Ramos (cell line): ENCODE data around the gene BCAS3.
"Not testable (repeated sequence)": the region's sequence is repeated elsewhere in the genome, so short reads cannot be mapped to it uniquely, and the experiment has no call there.

Source experiments
- in situ Hi-C: fragments of 300-500 bp; cut with MboI; formaldehyde crosslinking; loops from one replicate; pipeline ENCODE4 v1.14.3; 2022; ENCODE audit warnings: low sequenced_read_pairs; ENCODE audit not compliant: unreplicated experiment

The BCAS3 gene

GRCh38 chr17:60741031-60741430 lies 63.4 kb downstream of the BCAS3 start:
- in situ Hi-C loops = loop anchor here (25.0 kb wide), 1 partner anchor 621 kb away; no protein-coding TSS in a partner anchor

DNA sequence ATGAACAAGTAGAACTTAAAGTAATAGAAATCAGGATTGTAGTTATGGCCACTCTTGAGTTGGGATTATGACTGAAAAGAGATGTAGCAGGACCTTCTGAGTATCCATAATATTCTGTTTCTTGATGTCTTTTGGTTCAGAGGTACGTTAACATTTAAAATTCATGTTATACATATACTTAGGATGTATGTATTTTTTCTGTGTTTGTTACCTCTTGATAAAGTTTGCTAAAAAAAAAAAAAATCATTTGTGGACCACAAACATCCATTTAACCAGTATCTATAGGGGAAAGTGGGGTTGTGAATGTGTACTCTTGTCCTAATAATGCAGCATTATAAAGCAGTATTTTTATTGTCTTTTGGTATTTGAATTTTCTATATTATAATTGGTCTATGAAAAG lies 65.6 kb downstream of the BCAS3 start:
- in situ Hi-C loops = loop anchor here (25.0 kb wide), 1 partner anchor 619 kb away; no protein-coding TSS in a partner anchor

- in situ Hi-C loops = loop anchor here (25.0 kb wide), 1 partner anchor 619 kb away; no protein-coding TSS in a partner anchor
These were observed 66.1 kb downstream of the BCAS3 start for GRCh38 chr17:60743799-60744198.

- in situ Hi-C loops = loop anchor here (25.0 kb wide), 1 partner anchor 618 kb away; no protein-coding TSS in a partner anchor
These were observed 66.8 kb downstream of the BCAS3 start for GRCh38 chr17:60744355-60744966.

- in situ Hi-C loops = loop anchor here (25.0 kb wide), 1 partner anchor 617 kb away; no protein-coding TSS in a partner anchor
These were observed 67.9 kb downstream of the BCAS3 start for GRCh38 chr17:60745544-60745943.

DNA sequence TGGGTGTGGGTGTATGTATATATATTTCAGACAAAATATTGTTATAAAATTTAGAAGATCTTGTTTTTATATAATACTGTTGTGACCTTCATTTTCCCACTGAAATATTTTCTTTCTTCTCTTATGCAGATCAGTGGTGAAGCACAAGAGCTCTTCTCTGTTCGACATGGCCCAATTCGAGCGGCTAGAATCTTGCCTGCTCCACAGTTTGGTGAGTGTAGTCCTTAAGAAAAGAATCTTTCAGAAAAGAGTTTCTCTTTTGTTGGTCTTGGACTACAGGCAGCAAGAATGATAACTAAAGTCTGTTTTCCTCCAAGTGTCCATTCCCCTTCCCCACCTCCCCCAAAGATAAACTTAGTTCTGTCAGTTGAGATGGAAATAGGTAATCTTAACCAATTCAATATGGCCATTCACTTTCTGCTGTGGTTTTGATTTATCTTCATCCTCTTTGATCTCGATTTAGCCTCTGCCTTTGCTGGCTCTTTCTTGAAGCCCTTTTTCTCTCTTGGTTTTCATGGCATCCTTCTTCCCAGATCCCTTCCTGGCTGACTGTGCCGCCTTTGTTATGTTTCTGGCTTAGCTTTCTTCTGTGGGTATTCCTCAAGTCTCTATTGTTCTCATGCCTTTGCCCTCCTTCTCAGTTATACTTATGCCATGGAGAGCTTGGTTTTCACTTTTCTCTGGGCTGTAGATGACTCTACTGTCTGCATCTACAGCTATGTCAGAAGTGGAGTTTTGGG lies 69.6 kb downstream of the BCAS3 start:
- in situ Hi-C loops = loop anchor here (25.0 kb wide), 1 partner anchor 615 kb away; no protein-coding TSS in a partner anchor

DNA sequence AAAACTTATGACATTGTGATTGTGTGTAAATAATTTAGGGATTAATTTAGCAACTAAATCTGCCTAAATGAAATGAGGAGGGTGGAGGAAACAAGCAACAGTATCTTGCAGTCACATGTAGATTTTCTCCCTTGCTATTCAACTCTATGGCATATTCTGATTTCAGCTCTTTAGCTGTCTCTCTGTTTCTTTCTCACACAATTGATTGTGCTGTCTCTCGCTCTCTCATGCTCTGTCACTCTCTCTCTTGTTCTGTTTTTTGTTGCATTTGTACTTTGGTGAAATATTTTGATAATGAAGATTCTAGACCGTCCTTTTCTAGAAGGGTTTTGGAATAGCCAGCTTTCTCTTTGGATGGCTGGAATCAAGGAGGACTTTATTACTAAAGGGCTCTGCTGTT lies 70.6 kb downstream of the BCAS3 start:
- in situ Hi-C loops = loop anchor here (25.0 kb wide), 1 partner anchor 614 kb away; no protein-coding TSS in a partner anchor

DNA sequence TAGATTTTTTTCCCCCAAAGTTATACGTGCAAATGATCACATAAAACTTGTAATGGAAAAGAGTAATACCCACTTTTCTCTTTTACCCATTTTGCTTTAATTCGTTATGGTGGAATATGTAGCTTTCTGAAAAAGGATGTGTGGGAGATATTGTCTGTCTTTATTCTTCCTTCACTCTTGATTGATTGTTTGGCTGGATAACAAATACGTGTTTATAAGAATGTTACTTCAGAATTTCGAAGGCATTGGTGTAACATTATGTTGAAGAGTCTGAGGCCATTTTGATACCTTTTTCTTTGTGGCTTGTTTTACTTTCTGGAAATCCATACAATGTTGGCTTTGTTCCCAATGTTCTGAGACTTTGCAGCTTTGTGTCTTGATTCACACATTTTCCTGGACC lies 71.4 kb downstream of the BCAS3 start:
- in situ Hi-C loops = loop anchor here (25.0 kb wide), 1 partner anchor 613 kb away; no protein-coding TSS in a partner anchor

- in situ Hi-C loops = loop anchor here (25.0 kb wide), 1 partner anchor 613 kb away; no protein-coding TSS in a partner anchor
These were observed 72.1 kb downstream of the BCAS3 start for GRCh38 chr17:60749708-60750107.

DNA sequence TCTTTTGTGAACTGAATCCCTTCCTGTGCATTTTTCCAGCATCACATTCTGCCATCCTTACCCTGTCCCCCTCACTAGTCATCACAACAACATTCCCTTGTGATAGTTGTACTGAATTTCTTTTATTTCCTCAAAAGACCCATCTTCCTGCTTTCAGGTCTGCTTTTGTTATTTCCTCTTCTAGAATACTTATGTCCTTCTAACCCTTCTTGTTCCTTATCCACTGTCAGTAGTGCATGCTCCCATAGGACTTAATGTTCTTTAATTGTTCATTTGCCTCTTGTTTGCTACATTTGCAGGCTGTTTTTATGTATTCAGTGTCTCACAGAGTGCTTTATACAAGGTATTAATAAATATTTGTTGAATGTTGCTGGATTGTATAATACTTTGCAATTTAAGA lies 73.0 kb downstream of the BCAS3 start:
- in situ Hi-C loops = no loop called here

- in situ Hi-C loops = no loop called here
These were observed 74.2 kb downstream of the BCAS3 start for GRCh38 chr17:60751884-60752283.

DNA sequence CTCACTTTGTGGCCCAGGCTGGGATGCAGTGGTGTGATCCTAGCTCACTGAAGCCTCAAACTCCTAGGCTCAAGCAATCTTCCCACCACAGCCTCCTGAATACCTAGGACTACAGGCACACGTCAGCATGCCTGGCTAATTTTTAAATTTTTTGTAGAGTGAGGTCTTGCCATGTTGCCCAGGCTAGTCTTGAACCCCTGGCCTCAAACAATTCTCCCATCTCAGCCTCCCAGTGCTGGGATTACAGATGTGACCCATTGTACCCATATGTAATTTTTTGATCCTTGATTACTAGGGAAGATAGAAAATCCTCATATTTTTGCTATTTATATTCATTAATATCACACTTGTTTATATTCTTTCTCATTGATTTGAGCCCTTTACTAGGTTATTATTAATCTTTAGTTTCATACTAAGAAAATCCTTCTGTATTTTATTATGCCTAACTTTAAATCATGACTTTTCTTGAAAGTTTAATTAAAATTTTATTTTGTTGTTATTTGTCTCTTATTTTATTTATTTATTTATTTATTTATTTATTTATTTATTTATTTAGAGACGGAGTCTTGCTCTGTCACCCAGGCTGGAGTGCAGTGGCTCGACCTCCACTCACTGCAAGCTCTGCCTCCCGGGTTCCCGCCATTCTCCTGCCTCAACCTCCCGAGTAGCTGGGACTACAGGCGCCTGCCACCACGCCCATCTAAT lies 75.4 kb downstream of the BCAS3 start:
- in situ Hi-C loops = no loop called here

DNA sequence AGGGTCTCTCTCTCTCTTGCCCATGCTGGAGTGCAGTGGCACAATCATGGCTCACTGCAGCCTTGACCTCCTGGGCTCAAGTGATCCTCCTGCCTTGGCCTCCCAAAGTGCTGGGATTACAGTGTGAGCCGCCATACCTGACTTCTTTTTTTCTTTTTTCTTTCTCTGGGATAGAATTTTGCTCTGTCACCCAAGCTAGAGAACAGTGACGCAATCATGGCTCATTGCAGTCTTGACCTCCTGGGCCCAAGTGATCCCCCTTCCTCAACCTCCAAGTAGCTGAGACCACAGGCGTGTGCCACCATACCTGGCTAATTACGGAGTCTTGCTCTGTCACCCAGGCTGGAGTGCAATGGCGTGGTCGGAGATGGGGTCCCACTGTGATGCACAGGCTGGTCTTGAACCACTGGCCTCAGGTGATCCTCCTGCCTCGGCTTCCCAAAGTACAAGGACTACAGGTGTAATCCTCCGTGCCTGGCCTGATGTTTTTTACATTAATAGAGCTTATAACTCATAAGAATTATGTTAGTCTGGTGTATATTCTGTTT lies 76.5 kb downstream of the BCAS3 start:
- in situ Hi-C loops = no loop called here

DNA sequence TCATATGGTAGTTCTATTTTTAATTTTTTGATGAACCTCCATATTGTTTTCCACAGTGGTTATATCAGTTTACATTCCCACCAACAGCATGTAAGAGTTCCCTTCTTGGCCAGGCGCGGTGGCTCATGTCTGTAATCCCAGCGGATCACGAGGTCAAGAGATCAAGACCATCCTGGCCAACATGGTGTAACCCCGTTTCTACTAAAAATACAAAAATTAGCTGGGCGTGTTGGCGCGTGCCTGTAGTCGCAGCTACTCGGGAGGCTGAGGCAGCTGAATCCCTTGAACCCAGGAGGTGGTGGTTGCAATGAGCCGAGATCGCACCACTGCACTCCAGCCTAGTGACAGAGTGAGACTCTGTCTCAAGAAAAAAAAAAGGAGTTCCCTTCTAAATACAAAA lies 79.1 kb downstream of the BCAS3 start:
- in situ Hi-C loops = not testable (repeated sequence)

GRCh38 chr17:60757437-60757836 lies 79.8 kb downstream of the BCAS3 start:
- in situ Hi-C loops = no loop called here

GRCh38 chr17:60759756-60760155 lies 82.1 kb downstream of the BCAS3 start:
- in situ Hi-C loops = no loop called here

DNA sequence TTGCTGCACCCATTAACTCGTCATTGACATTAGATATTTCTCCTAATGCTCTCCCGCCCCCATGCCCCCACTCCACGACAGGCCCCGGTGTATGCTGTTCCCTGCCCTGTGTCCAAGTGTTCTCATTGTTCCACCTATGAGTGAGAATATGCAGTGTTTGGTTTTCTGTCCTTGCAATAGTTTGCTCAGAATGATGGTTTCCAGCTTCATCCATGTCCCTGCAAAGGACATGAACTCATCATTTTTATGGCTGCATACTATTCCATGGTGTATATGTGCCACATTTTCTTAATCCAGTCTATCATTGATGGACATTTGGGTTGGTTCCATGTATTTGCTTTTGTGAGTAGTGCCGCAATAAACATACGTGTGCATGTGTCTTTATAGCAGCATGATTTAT lies 83.7 kb downstream of the BCAS3 start:
- in situ Hi-C loops = not testable (repeated sequence)

DNA sequence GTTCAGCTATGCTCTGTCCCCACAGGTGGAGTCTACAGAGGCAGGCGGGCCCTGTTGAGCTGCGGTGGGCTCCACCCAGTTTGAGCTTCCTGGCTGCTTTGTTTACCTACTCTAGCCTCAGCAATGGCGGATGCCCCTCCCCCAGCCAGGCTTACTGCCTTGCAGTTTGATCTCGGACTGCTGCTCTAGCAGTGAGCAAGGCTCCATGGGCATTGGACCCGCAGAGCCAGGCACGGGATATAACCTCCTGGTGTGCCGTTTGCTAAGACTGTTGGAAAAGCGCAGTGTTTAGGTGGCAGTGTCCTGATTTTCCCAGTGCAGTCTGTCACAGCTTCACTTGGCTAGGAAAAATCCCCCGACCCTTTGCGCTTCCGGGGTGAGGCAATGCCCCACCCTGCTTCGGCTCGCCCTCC lies 89.1 kb downstream of the BCAS3 start:
- in situ Hi-C loops = no loop called here

GRCh38 chr17:60767744-60768308 lies 90.2 kb downstream of the BCAS3 start:
- in situ Hi-C loops = no loop called here

- in situ Hi-C loops = no loop called here
These were observed 91.7 kb downstream of the BCAS3 start for GRCh38 chr17:60769327-60769726.
